Activated T-helper 1 cell treated with Interleukin-2 at 50 U/mL for 16 hours (primary cell): ENCODE measurements around the gene TFF1.
A peak's percentile ranks its signal among the peaks of the same experiment; 100 is the strongest.

ENCODE experiments used
- DNase-seq: peaks from one replicate; pipeline ENCODE4 v3.0.0-alpha.2; 2020; ENCODE audit warnings: low read depth

Gene TFF1

DNA sequence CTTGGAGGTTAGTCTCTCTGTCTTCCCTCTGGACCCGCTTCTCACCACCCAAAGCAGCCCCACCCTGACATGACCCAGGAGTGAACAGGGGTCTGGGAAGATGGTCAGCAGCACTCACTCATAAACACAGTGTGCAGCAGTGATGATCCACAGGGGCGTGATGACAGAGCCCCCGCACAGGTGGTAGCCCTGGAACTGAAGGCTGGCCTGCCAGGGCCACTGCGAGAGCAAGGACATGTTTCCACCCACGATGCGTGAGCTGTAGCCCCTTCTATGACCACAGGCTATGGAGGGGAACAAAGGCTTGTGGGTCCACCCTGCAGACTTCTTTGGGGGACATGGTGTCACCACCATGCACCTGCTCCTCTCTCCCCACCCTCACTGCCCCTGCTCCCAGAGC lies 16.6 kb upstream of the TFF1 start:
- no peak for DNase-seq

DNA sequence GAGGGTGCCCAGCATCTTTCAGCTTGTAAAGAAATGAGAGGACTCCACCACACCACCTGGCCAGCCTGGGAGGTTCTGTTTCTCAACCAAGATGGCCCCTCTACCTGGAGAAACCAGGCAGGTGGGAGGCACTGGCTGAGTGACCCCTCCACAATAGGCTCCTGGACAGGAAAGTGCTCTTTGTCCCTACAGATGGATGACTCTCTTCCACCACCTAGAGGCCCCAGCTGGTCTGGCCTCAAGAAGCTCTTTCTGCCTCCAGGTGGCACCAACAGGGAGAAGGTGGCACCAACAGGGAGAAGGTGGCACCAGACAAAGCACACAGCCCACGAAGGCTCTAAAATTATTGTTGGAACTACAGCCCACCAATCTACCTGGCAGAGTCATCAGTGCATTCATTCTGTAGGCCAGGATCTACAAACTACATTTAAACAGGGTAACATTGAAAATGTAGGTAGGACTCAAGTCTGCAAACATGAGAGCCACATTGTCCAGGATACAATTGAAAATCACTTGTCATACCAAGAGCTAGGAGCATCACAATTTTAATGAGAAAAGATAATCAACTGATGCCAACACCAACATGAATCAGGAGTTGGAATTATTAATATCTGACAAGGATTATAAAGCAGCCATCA lies 15.1 kb upstream of the TFF1 start:
- DNase-seq: peak; percentile 24

DNA sequence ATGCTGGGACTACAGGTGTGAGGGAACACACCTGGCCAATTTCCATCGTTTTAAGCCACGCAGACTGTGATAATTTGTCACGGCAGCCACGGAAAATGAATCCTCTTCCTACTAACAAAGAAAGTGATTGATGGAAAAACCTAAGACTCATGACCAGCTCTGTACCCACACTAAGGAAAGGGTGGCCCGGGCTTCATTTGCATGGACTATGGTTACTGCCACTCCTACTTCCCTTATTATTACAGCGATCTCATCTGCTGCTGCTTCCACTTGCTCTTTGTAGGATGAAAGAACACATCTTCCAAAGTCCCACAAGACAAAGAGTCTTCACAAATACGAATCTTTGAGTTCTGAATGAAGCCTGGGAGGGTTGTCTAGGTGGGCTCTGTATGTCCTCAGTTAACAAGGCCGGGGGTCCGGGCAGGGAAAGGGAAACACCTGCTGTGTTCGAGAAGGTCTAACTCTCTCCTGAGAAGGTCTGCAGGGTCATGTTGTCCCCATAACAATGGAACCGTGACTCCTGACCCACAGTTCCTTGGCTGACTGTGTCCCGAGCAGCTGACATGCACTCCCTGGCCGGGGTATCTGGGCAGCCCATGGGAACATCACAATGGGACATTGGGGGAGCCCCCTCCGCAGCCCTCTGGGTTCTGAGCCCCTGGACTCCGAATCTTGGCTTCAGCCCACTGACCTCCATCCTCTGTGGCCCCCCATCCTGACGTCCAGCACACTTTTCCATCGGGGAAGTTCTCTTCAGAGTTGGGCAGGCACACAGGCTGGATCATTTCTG lies 13.3 kb upstream of the TFF1 start:
- no peak for DNase-seq

DNA sequence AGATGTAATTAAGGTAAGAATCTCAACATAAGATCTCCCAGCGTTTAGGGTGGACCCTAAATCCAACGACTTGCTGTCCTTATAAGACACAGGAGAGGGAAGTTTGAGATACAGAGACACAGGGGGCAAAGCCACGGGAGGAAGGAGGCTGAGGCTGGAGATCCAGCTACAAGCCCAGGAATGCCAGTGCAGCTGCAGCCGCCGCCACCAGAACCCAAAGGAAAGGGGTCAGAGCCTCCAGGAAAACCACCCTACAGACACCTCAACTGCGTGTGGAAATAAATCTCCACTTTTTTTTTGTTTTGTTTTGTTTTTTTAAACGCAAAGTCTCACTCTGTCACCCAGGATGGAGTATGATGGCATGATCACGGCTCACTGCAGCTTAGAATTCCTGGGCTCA lies 12.1 kb upstream of the TFF1 start:
- DNase-seq: no peak

DNA sequence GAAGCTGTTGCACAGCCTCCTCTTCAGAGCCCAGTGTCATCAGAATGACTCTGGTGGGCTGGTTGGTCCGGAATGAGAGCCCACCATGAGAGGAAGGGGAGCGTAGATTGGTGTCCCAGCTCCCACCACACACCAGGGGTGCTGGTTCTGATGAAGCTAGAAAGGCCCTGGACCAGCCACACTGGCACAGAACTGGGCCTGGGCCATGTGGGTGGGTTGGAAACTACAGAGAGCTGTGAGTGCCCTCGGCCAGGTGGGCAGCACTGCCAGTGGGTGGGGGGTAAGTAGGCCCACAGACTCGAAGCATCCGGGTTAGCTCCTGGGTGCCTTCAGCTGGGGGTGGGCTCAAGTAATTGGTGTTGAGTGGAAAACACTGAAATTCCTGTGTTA lies 11.6 kb upstream of the TFF1 start:
- DNase-seq: no peak

DNA sequence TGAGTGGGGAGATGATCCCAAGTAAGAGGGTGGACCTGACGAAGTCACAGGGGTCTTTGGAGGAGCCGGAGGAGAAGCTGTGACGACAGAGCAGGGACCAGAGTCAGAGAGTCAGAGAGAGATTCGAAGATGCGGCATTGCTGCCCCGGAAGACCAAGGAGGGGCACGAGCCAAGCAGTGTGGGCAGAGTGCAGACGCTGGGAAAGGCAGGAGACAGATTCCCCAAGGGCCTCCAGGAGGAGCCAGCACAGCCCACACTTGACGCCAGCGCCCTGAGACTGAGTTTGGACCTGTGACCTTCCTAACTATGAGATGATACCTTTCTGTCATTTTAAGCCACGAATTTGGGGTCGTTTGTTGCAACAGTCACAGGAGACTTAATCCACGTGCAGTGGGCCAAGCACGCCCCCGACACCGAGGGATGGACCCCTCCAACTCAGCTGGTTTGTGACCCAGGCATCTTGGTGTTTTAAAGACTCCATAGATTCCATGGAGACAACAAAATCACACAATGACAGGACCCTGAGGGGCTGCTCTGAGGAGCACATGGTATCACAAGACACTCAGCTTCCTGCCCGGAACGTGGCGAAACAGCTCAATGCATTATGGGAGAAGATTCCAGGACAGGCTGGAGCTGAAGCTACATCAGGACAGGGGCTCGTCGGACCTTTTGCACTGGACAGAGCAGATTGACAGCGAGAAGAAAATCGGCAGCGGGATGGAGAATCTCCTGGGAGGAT lies 11.0 kb upstream of the TFF1 start:
- DNase-seq: no peak

DNA sequence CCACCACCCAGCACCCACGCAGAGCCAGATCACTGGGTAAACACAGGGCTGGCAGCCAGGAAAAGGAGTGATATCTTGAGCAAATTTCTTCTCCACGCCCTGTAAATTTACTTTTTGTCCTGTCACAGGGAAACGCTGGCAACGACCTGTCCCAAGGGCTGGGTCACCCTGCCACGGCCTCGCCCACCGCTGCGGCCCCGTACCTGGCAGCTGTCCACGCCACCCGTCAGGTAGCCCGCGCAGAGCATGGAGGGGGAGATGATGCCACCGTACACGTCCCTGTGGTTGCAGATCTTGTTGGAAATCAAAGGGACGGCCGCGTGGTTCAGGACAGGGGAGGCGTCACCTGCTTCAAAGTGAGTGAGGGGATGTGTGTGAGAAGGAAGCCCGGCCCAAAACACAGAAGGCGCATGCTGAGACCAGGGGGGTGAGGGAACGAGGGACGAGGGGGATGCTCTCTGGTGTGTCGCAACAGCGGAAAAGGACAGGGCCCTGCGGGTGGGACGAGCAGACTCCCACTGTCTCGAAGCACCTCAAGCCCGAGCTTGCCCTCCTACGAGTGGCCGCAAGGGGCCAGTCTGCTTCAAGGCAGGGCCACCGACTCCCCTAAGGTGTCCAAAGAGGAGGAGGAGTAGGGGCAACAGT lies 10.1 kb upstream of the TFF1 start:
- DNase-seq: no peak

DNA sequence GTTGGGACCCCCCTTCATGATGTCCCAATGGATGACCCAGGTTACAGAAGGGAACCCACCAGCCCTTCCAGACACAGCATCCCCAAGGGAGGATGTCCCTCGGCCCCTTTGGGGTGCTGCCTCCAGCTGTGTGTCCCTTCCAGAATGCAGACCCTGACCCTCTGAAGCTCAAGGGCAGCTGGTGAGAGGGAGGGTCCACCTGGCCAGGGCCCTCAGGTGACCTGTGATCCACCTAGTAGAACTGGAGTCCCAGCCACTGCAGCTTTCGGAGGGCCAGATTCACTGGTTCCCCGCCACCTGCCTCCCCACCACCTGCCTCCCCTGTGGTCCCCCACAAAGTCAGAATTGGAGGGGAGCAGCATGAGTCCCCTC lies 9.6 kb upstream of the TFF1 start:
- no peak for DNase-seq

DNA sequence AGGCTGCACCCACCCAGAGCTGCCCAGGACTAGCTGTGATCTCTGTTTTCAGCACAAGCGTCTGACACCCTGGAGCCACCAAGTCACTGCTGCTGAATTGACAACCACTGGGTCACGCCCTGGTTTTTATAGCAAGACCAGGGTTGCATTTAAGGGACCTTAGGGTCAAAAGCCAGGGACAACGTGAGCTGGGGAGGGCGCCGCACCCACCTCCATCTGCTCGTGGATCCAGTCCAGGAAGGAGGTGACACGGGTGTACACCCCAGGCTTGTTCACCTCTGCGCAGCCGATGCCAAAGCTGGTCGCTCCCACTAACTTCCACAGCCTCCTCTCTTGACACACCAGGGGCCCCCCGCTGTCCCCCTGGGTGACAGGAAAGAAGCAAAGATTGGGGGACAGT lies 9.2 kb upstream of the TFF1 start:
- DNase-seq: no peak

DNA sequence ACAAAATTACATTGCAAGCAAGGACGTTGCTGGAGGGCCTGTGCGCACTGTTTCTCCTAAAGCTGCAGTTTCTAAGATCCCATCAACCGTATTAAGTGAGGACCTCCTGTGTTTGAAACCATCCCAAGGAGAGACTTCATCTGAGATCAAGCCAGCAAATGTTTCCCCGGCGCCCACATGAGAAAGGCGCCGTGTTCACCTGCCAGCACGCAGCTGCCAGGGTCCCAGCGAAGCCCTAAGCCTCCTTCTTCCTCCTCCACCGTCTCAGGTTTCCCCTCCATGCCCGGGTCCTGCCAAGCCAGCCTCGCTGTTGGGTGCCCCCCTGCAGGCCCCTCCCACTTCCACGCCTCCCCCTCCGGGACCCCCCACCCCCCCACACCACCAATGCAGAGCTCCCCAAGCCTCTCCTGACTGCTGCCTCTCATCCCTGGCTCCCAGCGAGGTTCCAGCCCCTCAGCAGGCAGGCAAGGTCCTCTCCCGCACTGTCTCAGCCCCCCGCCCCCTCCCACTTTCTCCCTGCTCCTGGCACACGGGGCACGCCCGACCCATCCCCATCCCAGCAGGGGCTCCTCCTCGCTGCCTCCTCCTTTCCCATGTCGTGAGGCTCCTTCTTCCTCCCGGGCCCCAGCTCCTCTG lies 8.6 kb upstream of the TFF1 start:
- no peak for DNase-seq

DNA sequence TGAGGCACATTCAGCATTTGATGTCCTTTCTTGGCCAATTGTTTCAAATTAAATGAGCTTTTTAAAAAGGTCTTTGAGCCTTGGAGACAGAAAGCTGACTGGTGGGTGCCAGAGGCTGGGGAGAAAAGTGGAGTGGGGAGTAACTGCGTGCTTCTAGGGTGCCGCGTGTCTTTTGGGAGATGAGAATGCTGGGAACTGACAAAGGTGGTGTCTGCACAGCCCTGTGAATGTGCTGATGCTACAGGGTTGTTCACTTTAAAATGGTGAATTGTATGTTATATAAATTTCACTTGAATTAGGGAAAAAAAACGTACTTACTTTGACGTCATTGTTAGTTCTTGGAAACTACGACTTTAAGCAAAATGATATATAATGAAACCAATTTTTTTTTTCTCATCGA lies 8.1 kb upstream of the TFF1 start:
- no peak for DNase-seq

DNA sequence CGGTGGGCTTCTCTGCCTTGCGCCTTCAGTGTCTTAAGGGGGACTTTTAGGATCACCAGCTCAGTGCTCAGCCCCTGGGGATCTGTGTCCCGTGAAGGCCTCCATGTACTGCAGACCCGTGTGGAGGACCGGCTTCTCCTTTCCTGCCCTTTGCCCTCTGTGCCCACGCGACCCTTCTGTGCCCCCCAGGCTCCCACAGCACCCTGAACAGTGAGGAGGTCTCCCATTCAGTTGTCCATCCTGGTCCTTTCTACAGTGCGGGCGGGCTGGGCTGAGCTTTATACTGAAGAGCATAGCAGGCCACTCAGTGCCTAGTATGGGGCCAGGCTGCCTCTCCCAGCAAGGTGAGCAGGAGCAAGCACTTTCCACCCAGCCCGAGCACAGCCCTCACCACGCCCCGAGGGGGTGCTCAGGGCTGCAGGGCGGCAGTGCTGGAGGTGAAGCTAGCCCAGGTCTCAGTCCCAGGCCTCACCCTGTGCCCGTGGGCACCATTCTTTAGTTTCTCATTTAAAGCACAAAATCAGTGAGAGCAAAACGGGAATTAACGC lies 7.6 kb upstream of the TFF1 start:
- DNase-seq: no peak

DNA sequence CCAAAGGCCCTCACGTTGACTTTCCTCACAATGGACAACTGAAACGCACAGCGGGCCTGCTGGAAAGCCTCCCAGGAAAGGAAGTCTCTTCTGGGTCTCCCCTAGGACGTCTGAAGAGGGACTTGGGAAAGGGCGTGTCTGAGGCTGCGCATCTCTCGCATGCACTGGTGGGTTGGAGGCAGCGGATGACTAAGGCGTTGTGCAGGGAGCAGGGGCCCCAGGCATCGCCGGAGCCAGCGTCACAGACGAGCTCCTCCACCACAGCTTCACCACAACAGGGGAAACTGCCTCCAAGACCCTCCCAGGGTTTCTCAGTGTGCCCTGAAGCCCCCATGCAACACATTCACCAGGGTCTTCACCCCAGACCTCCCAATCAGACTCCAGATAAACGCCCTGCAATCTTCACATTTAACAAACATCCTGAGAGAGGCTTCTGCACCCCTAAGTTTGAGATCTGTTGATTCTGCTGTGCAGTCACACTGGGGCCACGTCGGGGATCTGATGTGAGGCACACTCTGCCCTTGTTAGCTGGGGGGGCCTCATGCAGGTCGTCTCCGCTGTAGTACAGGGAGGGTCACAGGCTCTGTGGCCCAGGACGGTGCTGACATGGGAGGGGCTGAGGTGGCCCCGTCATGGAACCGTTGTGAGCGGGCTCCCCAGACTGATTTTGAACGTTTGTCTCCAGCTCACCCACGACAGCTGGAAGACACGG lies 7.0 kb upstream of the TFF1 start:
- no peak for DNase-seq

DNA sequence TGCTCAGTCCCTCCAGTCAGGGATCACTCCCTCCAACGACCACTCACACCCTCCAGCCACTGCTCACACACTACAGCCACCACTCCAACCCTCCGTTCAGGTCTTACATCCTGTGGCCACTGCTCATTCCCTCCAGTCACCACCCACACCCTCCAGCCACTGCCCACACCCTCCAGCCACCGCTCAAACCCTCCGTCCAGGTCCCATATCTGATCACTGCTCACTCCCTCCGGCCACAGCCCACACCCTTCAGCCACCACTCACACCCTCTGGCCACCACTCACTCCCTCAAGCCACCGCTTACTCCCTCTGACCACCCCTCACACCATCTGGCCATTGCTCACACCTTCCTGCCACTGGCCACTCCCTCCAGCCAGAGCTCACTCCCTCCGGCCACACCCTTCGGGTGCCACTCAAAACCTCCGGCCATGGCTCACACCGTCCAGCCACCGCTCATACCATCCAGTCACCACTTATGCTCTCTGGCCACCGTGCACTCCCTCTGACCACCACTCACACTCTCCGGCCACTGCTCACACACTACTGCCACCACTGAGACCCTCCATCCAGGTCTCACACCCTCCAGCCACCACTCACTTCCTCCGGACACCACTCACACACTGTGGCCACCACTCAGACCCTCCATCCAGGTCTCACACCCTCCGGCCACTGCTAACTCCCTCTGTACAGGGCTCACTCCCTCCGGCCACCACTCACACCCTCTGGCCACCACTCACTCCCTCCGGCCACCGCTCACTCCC lies 4.7 kb upstream of the TFF1 start:
- DNase-seq: no peak

DNA sequence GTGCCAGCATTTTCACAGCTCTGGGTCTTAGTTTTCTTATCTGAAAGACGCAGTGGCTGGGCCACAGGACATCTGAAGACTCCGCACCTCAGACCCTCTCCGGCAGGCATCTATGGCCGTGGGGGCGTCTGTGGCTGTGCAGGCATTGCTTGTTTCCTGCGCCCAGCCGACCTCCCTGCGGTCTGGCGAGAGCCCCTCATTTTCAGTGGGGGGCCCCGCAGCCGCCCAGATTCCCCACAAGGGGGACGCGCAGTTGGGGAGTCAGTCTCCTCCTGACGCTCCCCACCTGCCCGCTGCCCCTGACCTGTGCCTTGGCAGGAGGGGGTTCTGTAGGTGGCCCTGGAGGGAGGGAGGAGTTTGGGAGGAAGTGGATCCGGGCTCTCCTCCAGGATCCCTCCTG lies 3.5 kb upstream of the TFF1 start:
- no peak for DNase-seq

DNA sequence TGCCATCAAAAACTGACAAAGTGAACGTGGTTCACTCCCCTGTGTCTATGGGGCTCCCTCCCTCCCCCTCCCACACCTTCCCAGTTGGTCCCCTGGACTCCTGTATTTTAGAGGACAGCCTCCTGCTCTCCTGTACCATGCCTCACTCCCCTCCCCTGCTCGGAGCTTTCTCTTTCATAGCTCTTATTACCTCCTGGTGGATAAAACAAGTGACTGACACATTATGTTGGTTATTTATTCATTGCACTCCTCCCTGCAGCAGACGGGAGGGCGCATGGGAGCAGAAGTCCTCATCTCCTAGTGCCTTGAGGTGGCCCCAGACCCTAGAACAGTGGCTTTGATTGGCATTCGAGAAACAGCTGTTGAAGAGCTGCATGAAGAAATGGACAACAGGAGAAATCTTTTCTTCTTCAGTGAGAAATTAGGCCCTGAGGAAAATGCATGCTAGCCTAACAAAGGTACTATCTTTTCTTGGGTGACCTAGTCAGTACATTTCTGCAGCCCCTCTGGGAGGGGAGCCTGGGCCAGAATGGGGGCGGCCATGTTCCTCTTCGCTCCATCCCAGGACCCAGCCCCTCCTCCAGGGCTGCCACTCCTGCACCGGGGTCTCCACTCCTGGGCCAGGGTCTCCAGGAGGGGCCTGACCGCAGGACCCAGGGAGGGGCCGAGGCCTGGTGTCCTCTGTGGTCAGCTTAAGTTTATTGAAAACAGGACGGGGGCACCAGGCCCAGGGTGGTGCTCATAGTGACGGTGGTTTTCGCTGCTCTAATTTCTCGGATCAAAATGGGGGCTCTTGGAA lies 1.2 kb upstream of the TFF1 start:
- DNase-seq: no peak

DNA sequence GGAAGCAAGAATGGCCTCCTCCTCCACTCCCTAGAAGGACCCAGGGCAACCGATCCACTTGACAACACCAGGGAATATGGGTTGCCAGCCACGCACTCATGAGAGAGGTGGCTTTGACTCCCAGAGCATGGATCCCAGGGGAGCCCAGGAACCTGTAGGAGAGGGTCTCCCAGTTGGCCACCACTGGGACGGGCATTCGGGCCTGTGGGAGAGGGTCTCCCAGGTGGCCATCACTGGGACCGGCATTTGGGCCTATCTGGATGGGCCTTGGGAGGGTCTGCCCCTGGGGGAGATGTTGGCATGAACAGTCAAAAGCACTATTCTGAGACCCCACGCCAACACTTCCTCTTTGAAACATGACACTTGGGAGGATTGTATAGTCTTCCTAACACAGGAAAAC lies 565 bp downstream of the TFF1 start:
- no peak for DNase-seq

DNA sequence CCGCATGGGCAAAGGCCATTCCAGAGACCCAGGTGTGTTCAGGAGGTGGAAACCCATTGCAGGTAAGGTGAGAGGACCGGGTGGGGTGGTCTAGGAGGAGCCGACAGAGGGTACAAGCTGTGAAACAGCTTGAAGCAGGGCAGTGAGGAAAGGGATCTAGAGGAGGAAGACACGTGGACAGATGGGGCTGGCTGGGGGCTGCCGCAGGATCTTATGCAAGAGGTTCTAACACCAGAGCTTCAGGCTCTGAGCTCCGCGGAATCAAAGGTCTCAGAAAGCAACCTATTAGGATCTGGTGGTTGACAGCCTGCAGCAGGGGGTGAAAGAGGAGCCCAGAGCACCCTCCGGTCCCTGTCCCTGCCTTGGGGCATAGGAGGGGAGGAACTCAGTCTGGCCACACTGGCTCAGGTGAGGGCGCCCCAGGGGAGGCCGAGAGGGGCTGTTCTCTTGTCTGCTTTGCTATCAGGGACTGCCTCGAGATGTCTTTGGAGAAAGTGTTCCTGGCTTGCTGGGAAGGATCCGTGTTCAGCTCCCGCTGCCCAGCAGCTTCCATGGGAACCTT lies 1.9 kb downstream of the TFF1 start:
- DNase-seq: no peak

DNA sequence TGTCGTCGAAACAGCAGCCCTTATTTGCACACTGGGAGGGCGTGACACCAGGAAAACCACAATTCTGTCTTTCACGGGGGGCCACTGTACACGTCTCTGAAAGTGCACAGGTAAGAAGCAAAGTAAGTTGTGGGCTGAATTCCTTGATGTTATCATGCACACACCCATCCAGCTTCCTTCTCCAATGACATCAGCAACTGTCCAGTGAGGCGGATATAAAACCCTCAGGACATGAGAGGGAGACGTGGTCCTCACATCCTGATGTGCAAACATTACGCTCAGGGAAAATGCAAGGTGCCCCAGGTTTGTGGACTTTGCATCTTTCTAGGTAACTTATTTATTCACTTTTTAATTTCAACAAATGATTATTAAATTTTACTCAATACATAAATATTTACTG lies 3.0 kb downstream of the TFF1 start:
- DNase-seq: no peak

DNA sequence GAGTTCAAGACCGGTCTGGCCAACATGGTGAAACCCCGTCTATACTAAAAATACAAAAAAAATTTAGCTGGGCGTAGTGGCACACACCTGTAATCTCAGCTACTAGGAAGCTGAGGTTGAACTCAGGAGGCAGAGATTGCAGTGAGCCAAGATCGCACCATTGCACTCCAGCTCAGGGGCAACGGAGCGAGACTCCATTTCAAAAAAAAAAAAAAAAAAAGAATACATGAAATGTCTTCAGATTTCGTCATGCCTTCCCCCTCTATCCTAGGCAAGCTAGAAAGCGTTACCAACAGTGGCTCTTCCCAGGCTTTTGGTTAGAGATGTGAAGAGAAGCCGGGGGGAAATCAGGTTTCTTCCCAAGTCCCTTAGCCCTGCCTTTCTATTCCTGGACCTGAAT lies 3.6 kb downstream of the TFF1 start:
- DNase-seq: no peak
